HUES48 (cell line): ENCODE measurements around the gene RABGAP1L.

ENCODE experiments used
- H3K27ac ChIP-seq: one replicate; pipeline ENCODE4 v1.7.0; 2013; ENCODE audit warnings: low read depth, low read length, inconsistent platforms
- H3K27me3 ChIP-seq: 2 replicates; pipeline ENCODE4 v1.6.1; 2013; ENCODE audit warnings: mild to moderate bottlenecking, low read length; ENCODE audit not compliant: control insufficient read depth, insufficient read depth
- H3K36me3 ChIP-seq: 2 replicates; pipeline ENCODE4 v1.6.1; 2013; ENCODE audit warnings: low read length; ENCODE audit not compliant: control insufficient read depth, insufficient read depth
- H3K4me1 ChIP-seq: 2 replicates; pipeline ENCODE4 v1.6.1; 2013; ENCODE audit warnings: mild to moderate bottlenecking, low read length; ENCODE audit not compliant: control insufficient read depth, insufficient read depth
- H3K4me3 ChIP-seq: 2 replicates; pipeline ENCODE4 v1.5.1; 2013; ENCODE audit warnings: mild to moderate bottlenecking, low read depth, low read length
- H3K9ac ChIP-seq: 2 replicates; pipeline ENCODE4 v1.6.1; 2013; ENCODE audit warnings: mild to moderate bottlenecking, low read depth, low read length, moderate library complexity
- H3K9me3 ChIP-seq: 2 replicates; pipeline ENCODE4 v1.6.1; 2013; ENCODE audit warnings: low read length; ENCODE audit not compliant: control insufficient read depth, insufficient read depth

RABGAP1L gene

DNA sequence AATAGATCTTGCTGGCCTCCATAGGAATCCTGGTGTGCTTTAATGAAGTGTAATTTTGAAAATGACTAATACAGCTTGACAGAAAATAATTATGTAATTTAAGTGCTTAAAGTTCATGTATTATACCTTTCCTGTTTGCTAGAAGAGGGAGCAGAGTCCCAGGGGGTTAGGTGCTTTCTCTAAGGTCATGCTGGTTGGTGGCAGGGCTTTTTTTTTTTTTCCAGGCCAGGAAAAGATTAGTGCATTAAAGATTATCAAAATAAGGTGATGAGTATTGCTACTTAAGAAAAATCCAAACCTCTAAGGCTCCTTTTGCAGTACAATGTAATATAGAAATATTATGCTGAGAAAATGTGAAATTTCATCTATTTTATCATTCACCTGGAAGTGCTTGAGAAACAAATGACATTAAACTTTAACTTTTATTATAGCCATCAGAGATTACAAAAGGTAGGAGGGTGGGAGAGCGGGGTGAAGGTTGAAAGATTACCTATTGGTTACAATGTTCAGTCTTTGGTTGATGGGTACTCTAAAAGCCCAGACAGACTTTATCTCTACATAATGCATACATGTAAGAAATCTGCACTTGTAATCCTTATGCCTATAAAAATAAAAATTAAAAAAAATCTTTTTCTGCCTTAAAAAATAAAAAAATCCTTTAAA lies 110.8 kb downstream of the RABGAP1L start:
- Histone ChIP-seq H3K9ac (no peak overlapping the region), H3K9me3 (no peaks in the 10 kb centered on the region), H3K27me3 (no peaks in the 10 kb centered on the region), H3K36me3 (no peaks in the 10 kb centered on the region), H3K4me1 (no peaks in the 10 kb centered on the region), H3K27ac (no peak overlapping the region), H3K4me3 (no peak overlapping the region)

- H3K4me1 ChIP-seq: no peaks in the 10 kb centered on the region
- H3K27ac ChIP-seq: no peak overlapping the region
- no peaks in the 10 kb centered on the region for H3K9me3 ChIP-seq
- H3K27me3 ChIP-seq: no peaks in the 10 kb centered on the region
- H3K4me3 ChIP-seq: no peak overlapping the region
- H3K9ac ChIP-seq: no peak overlapping the region
- H3K36me3 ChIP-seq: no peaks in the 10 kb centered on the region
These were observed 113.9 kb downstream of the RABGAP1L start for GRCh38 chr1:174273190-174273589.

GRCh38 chr1:174273776-174274175 lies 114.5 kb downstream of the RABGAP1L start:
- H3K36me3 ChIP-seq: no peaks in the 10 kb centered on the region
- H3K4me3 ChIP-seq: no peak overlapping the region
- H3K27ac ChIP-seq: no peak overlapping the region
- H3K9ac ChIP-seq: no peak overlapping the region
- H3K9me3 ChIP-seq: no peaks in the 10 kb centered on the region
- no peaks in the 10 kb centered on the region for H3K4me1 ChIP-seq
- H3K27me3 ChIP-seq: no peaks in the 10 kb centered on the region

DNA sequence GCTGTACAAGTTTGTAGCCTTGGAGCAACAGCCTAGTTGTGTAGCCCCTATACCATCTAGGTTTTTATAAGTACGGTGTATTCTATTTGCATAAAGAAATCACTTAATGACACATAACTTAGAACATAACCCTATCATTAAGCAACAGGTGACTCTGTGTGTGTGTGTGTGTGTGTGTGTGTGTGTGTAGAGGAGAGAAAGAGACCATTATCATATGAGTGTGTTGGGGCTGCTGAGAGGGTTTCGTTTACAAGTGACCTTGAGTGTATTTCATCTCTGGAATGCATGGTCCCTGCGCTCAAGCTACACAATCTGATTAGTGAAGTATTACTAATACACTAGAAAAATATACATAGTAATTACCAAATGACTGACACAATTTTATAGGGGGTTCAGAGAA lies 115.1 kb downstream of the RABGAP1L start:
- H3K4me1 ChIP-seq: no peaks in the 10 kb centered on the region

GRCh38 chr1:174274884-174275283 lies 115.6 kb downstream of the RABGAP1L start:
- H3K36me3 ChIP-seq: no peaks in the 10 kb centered on the region
- H3K4me1 ChIP-seq: no peaks in the 10 kb centered on the region
- H3K27me3 ChIP-seq: no peaks in the 10 kb centered on the region
- H3K4me3 ChIP-seq: no peak overlapping the region
- H3K9me3 ChIP-seq: no peaks in the 10 kb centered on the region
- no peak overlapping the region for H3K9ac ChIP-seq
- H3K27ac ChIP-seq: no peak overlapping the region

More for the DNA sequence above, 115.1 kb downstream of the RABGAP1L start:
- H3K9ac ChIP-seq: no peak overlapping the region
- no peaks in the 10 kb centered on the region for H3K36me3 ChIP-seq
- no peak overlapping the region for H3K4me3 ChIP-seq
- no peaks in the 10 kb centered on the region for H3K9me3 ChIP-seq
- H3K27me3 ChIP-seq: no peaks in the 10 kb centered on the region
- no peak overlapping the region for H3K27ac ChIP-seq

GRCh38 chr1:174276087-174276486 lies 116.8 kb downstream of the RABGAP1L start:
- Histone ChIP-seq H3K27ac (no peak overlapping the region), H3K4me1 (no peaks in the 10 kb centered on the region), H3K4me3 (no peak overlapping the region), H3K9ac (no peak overlapping the region), H3K36me3 (no peaks in the 10 kb centered on the region), H3K27me3 (no peaks in the 10 kb centered on the region), H3K9me3 (no peaks in the 10 kb centered on the region)

GRCh38 chr1:174284052-174284451 lies 124.7 kb downstream of the RABGAP1L start:
- Histone ChIP-seq H3K4me1 (no peaks in the 10 kb centered on the region), H3K9ac (no peak overlapping the region), H3K27me3 (no peaks in the 10 kb centered on the region), H3K27ac (no peak overlapping the region), H3K4me3 (no peak overlapping the region), H3K36me3 (no peaks in the 10 kb centered on the region), H3K9me3 (no peaks in the 10 kb centered on the region)

GRCh38 chr1:174286042-174286441 lies 126.7 kb downstream of the RABGAP1L start:
- Histone ChIP-seq H3K9me3 (no peaks in the 10 kb centered on the region), H3K36me3 (no peaks in the 10 kb centered on the region), H3K4me3 (no peak overlapping the region), H3K27ac (no peak overlapping the region), H3K9ac (no peak overlapping the region), H3K27me3 (no peaks in the 10 kb centered on the region), H3K4me1 (no peaks in the 10 kb centered on the region)

DNA sequence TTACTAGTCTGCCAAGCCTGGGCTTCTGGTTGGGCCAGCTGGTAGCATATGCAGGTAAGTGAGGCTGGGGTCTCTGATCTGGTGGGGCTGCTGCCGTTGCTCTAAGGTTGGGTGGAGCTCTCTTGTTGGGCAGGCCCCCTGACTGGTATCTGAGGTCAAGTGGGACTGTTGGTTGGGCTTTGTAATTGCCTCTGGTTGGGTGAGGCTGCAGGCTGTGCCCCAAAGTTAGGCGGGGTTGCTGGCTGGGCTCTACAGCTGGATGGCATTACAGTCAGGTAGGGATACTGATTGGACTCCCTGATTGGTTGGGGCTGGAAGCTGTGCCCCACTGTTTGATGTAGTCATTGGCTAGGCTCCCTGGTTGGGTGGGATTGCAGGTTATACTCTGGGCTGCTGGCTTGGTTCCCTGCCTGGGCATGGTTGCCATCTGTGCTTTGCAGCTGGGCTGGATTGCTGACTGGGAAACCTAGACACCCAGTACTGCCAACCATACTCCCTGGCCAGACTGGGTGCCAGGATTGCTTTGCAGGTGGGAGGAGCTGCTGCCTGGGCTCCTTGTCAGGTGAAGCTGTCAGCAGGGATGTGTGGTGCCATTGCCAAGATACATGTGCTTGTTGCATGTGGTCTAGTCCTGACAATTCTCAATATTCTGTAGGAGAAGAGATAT lies 130.5 kb downstream of the RABGAP1L start:
- no peaks in the 10 kb centered on the region for H3K4me1 ChIP-seq
- no peak overlapping the region for H3K4me3 ChIP-seq
- no peaks in the 10 kb centered on the region for H3K36me3 ChIP-seq
- H3K9me3 ChIP-seq: no peaks in the 10 kb centered on the region
- no peak overlapping the region for H3K9ac ChIP-seq
- H3K27me3 ChIP-seq: no peaks in the 10 kb centered on the region
- H3K27ac ChIP-seq: no peak overlapping the region

DNA sequence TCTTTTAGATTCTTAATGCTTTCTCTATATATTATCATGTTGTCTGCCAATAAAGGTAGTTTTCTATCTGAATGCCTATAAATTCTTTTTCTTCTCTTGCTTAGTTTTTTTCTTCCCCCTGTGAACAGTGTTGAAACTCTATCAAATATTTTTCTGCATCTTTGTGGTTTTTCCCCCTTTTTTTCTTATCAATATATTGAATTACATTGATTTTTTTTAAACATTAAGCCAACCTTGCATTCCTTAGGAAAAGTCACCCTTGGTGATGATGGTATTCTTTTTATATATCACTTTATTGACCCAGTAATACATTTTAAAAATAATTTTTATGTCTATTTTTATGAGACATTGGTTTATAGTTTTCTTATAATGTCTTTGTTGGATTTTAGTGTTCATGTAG lies 131.7 kb downstream of the RABGAP1L start:
- Histone ChIP-seq H3K4me1 (no peaks in the 10 kb centered on the region), H3K9me3 (no peaks in the 10 kb centered on the region), H3K36me3 (no peaks in the 10 kb centered on the region), H3K9ac (no peak overlapping the region), H3K27ac (no peak overlapping the region), H3K27me3 (no peaks in the 10 kb centered on the region), H3K4me3 (no peak overlapping the region)

DNA sequence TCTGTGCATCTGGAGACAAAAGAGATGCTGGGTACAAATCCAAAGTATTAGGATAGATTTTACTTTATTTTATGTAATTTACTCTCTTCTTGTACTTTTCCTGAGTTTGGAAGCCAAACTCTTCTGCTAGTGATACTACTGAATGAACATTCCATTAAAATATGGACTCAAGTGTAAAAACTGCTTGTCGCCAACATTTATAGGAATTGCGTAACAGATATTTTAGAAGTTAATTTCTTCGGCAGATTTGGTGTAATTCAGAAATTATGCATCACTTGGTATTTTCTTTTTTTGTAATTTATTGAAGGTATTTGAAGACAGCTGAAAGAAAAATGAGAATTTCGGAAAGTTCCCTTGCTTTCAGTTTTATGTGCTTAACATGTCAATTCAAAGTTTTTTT lies 137.0 kb downstream of the RABGAP1L start:
- no peak overlapping the region for H3K4me3 ChIP-seq
- no peaks in the 10 kb centered on the region for H3K36me3 ChIP-seq
- H3K27ac ChIP-seq: no peak overlapping the region
- H3K27me3 ChIP-seq: no peaks in the 10 kb centered on the region
- no peaks in the 10 kb centered on the region for H3K4me1 ChIP-seq
- no peak overlapping the region for H3K9ac ChIP-seq
- H3K9me3 ChIP-seq: peaks cover 1% of the 10 kb centered on the region; the same call in 1 of the 2 replicates
